MM.1S (cell line): ENCODE data around the gene MKNK2.
"Not testable (repeated sequence)": the region's sequence is repeated elsewhere in the genome, so short reads cannot be mapped to it uniquely, and the experiment has no call there.

Source experiments
- DNase-seq: peaks from one replicate; pipeline ENCODE4 v3.0.0-alpha.2; 2015
- H2AFZ ChIP-seq: fragments of 300-600 bp; sonication (generic); 2 replicates; pipeline ENCODE4 v1.6.0; 2016; ENCODE audit warnings: antibody characterized with exemption, low read length
- H3F3A ChIP-seq: fragments of 300-600 bp; sonication (generic); 2 replicates; pipeline ENCODE4 v1.6.1; 2016; ENCODE audit warnings: mild to moderate bottlenecking, antibody characterized with exemption, low read length, moderate library complexity, mixed read lengths; ENCODE audit not compliant: insufficient read depth
- H3K27ac ChIP-seq: fragments of 300-600 bp; sonication (generic); 2 replicates; pipeline ENCODE4 v1.5.1; 2016; ENCODE audit warnings: mild to moderate bottlenecking, low read length
- H3K27me3 ChIP-seq: fragments of 300-600 bp; sonication (generic); replicated peaks from 2 replicates; pipeline ENCODE4 v1.6.0; 2016; ENCODE audit warnings: low read length; ENCODE audit not compliant: insufficient read depth
- H3K36me3 ChIP-seq: fragments of 300-600 bp; sonication (generic); replicated peaks from 2 replicates; pipeline ENCODE4 v1.6.1; 2016; ENCODE audit warnings: mild to moderate bottlenecking, low read length, mixed read lengths; ENCODE audit not compliant: insufficient read depth
- H3K4me1 ChIP-seq: fragments of 300-600 bp; sonication (generic); 2 replicates; pipeline ENCODE4 v1.6.1; 2016; ENCODE audit warnings: low read length, mixed read lengths
- H3K4me2 ChIP-seq: fragments of 300-600 bp; sonication (generic); 2 replicates; pipeline ENCODE4 v1.6.0; 2016; ENCODE audit warnings: low read depth, low read length
- H3K4me3 ChIP-seq: fragments of 300-600 bp; sonication (generic); 2 replicates; pipeline ENCODE4 v1.5.1; 2016; ENCODE audit warnings: low read length, mixed read lengths
- H3K79me2 ChIP-seq: fragments of 300-600 bp; sonication (generic); 2 replicates; pipeline ENCODE4 v1.6.1; 2016; ENCODE audit warnings: mixed run types, low read length, mixed read lengths
- H3K9ac ChIP-seq: fragments of 300-600 bp; sonication (generic); 2 replicates; pipeline ENCODE4 v1.6.1; 2016; ENCODE audit warnings: low read length, mixed read lengths
- H3K9me2 ChIP-seq: fragments of 300-600 bp; sonication (generic); replicated peaks from 2 replicates; pipeline ENCODE4 v1.6.1; 2016; ENCODE audit warnings: mild to moderate bottlenecking, low read length, mixed read lengths; ENCODE audit not compliant: insufficient read depth
- H3K9me3 ChIP-seq: fragments of 300-600 bp; sonication (generic); replicated peaks from 2 replicates; pipeline ENCODE4 v1.6.1; 2016; ENCODE audit warnings: mild to moderate bottlenecking, low read length, mixed read lengths; ENCODE audit not compliant: insufficient read depth
- H4K20me1 ChIP-seq: fragments of 300-600 bp; sonication (generic); 2 replicates; pipeline ENCODE4 v1.6.1; 2016; ENCODE audit warnings: mild to moderate bottlenecking, low read length, moderate library complexity, mixed read lengths; ENCODE audit not compliant: insufficient read depth
- CTCF ChIP-seq: fragments of 300-600 bp; sonication (generic); IDR thresholded peaks from 2 replicates; pipeline ENCODE4 v1.5.1; 2016; ENCODE audit warnings: antibody characterized with exemption, low read length, mixed read lengths
- EZH2 ChIP-seq: fragments of 300-600 bp; sonication (generic); optimal IDR thresholded peaks from 2 replicates; pipeline ENCODE3; 2017; ENCODE audit warnings: low read depth, mild to moderate bottlenecking, antibody characterized with exemption, low read length, mixed read lengths
- EZH2phosphoT487 ChIP-seq: fragments of 300-600 bp; sonication (generic); IDR thresholded peaks from 2 replicates; pipeline ENCODE4 v1.6.1; 2018; ENCODE audit warnings: antibody characterized with exemption, low read length

Gene MKNK2

GRCh38 chr19:2034729-2035589, 16.1 kb downstream of the MKNK2 start:
- Histone ChIP-seq H2AFZ (no peak overlapping the region), H3K9ac (no peak overlapping the region), H3K9me2 (no peaks in the 10 kb centered on the region), H3K27ac (no peak overlapping the region), H3K9me3 (no peaks in the 10 kb centered on the region), H3K79me2 (peaks cover 14% of the 10 kb centered on the region), H3K27me3 (no peaks in the 10 kb centered on the region), H3K4me2 (no peak overlapping the region), H3F3A (peaks cover 35% of the 10 kb centered on the region), H4K20me1 (no peaks in the 10 kb centered on the region), H3K4me1 (peaks cover 32% of the 10 kb centered on the region), H3K36me3 (0 out of 2 replicates have a peak, but pooled peaks cover 3% of the 10 kb centered on the region), H3K4me3 (no peak overlapping the region)
- peak; percentile 46 for DNase-seq
- TF ChIP-seq EZH2 (no peak), EZH2phosphoT487 (no peak), CTCF (no peak)

GRCh38 chr19:2034253-2034652, 16.8 kb downstream of the MKNK2 start:
- Histone ChIP-seq H3K4me1 (peaks cover 32% of the 10 kb centered on the region), H3F3A (peaks cover 35% of the 10 kb centered on the region)
- H3K9me2 ChIP-seq, H3K4me3 ChIP-seq, DNase-seq, H3K79me2 ChIP-seq, H3K4me2 ChIP-seq, H3K9ac ChIP-seq, H3K36me3 ChIP-seq, H3K9me3 ChIP-seq, H3K27ac ChIP-seq, H4K20me1 ChIP-seq, H3K27me3 ChIP-seq, H2AFZ ChIP-seq: not testable (repeated sequence)

GRCh38 chr19:2033825-2034159, 17.3 kb downstream of the MKNK2 start:
- peak overlapping the region; percentile 91; the same call in 1 of the 2 replicates for H3K4me2 ChIP-seq
- H4K20me1 ChIP-seq, result no peaks in the 10 kb centered on the region
- no peak for DNase-seq
- TF ChIP-seq CTCF, result no peak
- no peak for TF ChIP-seq EZH2phosphoT487
- TF ChIP-seq EZH2, result no peak
- H3F3A ChIP-seq, result peaks cover 36% of the 10 kb centered on the region
- H3K9ac ChIP-seq, result no peak overlapping the region
- no peaks in the 10 kb centered on the region for H3K9me3 ChIP-seq
- no peaks in the 10 kb centered on the region for H3K9me2 ChIP-seq
- no peak overlapping the region for H3K27ac ChIP-seq
- no peak overlapping the region for H2AFZ ChIP-seq
- H3K4me3 ChIP-seq, result no peak overlapping the region
- peaks cover 32% of the 10 kb centered on the region for H3K4me1 ChIP-seq
- no peaks in the 10 kb centered on the region for H3K27me3 ChIP-seq
- H3K79me2 ChIP-seq, result peaks cover 9% of the 10 kb centered on the region; the same call in 1 of the 2 replicates
- H3K36me3 ChIP-seq, result no peaks in the 10 kb centered on the region
